Neural progenitor cell (in vitro differentiated cells): Measurements from ENCODE around the gene SYTL1.

Experiments used
- EZH2 ChIP-seq: fragments of 200-600 bp; sonication (generic); IDR thresholded peaks from 2 replicates; pipeline ENCODE4 v1.6.1; 2017; ENCODE audit warnings: antibody characterized with exemption, mild to moderate bottlenecking, moderate library complexity
- TF ChIP-seq, protein P1 (sequence below): fragments of 200-600 bp; sonication (generic); IDR thresholded peaks from 2 replicates; pipeline ENCODE4 v1.5.1; 2017; ENCODE audit warnings: antibody characterized with exemption, mild to moderate bottlenecking

DNA sequence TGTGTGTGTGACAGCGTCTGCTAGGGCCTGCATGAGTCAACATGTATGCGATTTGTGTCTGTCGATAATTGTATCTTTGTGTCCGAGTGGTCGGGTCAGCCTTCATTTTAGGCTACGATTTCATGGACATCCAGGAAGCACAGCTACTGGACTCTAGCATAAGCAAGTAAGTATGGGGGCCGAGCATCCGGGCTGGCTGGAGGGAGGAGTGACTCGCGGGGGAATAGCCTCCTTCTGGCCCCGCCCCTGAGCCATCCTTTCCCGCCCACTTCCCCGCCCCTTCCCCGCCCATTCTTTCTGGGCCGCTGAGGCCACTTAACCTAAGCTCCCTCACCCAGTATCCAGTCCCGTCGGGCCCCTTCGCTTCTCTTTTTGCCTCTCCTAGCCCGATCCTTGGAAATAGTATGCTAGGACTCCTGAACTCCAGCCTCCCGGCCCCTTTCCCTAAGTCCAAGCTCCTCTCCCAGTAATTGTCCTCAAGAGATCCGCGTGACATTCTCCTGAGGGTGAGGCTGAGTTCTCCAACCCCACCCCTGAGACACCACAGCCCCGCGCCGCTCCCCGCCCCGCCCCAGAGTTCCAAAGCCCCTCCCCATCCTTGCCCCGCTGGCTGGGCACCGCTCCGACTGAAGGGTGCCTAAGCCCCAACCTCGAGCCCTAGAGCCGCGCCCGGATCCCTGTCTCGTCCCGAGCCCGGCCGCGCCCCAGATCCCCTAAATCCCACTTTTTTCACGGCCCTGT is 23.7 kb downstream of the SYTL1 start:
- no peak for TF ChIP-seq EZH2
- TF ChIP-seq, protein P1, sequence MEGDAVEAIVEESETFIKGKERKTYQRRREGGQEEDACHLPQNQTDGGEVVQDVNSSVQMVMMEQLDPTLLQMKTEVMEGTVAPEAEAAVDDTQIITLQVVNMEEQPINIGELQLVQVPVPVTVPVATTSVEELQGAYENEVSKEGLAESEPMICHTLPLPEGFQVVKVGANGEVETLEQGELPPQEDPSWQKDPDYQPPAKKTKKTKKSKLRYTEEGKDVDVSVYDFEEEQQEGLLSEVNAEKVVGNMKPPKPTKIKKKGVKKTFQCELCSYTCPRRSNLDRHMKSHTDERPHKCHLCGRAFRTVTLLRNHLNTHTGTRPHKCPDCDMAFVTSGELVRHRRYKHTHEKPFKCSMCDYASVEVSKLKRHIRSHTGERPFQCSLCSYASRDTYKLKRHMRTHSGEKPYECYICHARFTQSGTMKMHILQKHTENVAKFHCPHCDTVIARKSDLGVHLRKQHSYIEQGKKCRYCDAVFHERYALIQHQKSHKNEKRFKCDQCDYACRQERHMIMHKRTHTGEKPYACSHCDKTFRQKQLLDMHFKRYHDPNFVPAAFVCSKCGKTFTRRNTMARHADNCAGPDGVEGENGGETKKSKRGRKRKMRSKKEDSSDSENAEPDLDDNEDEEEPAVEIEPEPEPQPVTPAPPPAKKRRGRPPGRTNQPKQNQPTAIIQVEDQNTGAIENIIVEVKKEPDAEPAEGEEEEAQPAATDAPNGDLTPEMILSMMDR, result no peak
